Suprapubic skin (tissue), 3 donors: ENCODE measurements around the gene HMG20B.

Experiments
- CTCF ChIP-seq, 2 donors: fragments of 200-600 bp in 1 of 2; fragments of 450-650 bp in 1 of 2; sonication (generic) in 1 of 2; IDR thresholded peaks; one replicate each; pipeline ENCODE4 v1.5.1; 2016 to 2019; ENCODE audit warnings: antibody characterized with exemption in 2 of 2, mild to moderate bottlenecking in 1 of 2, moderate library complexity in 1 of 2
- EP300 ChIP-seq: sonication (generic); formaldehyde crosslinking; IDR thresholded peaks from one replicate; pipeline ENCODE4 v1.6.1; 2017; ENCODE audit warnings: antibody characterized with exemption
- POLR2A ChIP-seq, 2 donors: fragments of 450-650 bp; IDR thresholded peaks; one replicate each; pipeline ENCODE4 v1.6.1; 2017; ENCODE audit warnings: antibody characterized with exemption in 2 of 2, mild to moderate bottlenecking in 2 of 2, moderate library complexity in 2 of 2

DNA sequence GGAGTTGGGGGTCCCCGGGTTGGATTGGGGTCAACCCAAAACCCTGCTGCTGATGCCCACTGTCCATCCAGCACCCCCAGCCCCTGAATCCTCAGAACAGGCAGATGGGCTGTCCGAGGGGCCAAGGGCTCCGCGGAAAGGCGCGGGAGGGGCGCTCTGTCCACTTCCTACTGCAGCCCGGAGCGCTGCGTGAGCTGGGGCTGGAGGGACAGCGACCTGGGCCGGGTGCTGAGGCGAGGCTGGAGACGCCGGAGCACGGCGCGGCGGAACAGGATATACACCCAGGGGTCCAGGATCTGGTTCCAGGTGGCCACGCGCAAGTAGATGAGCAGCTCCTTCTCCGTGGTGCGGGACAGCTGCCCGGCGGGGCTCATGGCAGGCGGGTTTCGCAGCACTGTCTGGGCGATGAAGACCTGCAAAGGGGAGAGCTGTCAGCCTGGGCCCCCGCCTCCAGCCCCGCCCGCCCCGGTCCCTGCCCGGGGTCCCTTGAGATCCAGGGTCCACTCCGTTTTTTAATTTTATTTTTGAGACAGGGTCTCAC, 22.8 kb downstream of the HMG20B start:
- TF ChIP-seq CTCF (IDR thresholded peaks at IDR 0.05) (no peak), EP300 (no peak), POLR2A (IDR thresholded peaks at IDR 0.05) (no peak)
